Kidney epithelial cell (primary cell): ENCODE data around the gene VTI1A. TPM values are rescaled to one million over a fixed set of nuclear protein-coding genes. Genes with fewer than 3 reads are reported as not detected.
"Not testable (repeated sequence)": the region's sequence is repeated elsewhere in the genome, so short reads cannot be mapped to it uniquely, and the experiment has no call there.

Experiments
- DNase-seq: peaks from one replicate; pipeline ENCODE4 v3.0.0-alpha.2; 2010; ENCODE audit warnings: low read depth
- H3K27me3 ChIP-seq: 2 replicates; pipeline ENCODE4 v1.6.0; 2011; ENCODE audit warnings: low read length; ENCODE audit not compliant: control insufficient read depth, insufficient read depth
- H3K36me3 ChIP-seq: 2 replicates; pipeline ENCODE4 v1.5.1; 2011; ENCODE audit warnings: low read length; ENCODE audit not compliant: control insufficient read depth, insufficient read depth
- H3K4me3 ChIP-seq: 2 replicates; pipeline ENCODE4 v1.5.1; 2011; ENCODE audit warnings: low read depth, mild to moderate bottlenecking, control low read depth, low read length
- CTCF ChIP-seq: IDR thresholded peaks from 2 replicates; pipeline ENCODE4 v1.5.1; 2011; ENCODE audit warnings: mild to moderate bottlenecking, moderate library complexity, low read length, control low read depth, inconsistent platforms; ENCODE audit not compliant: insufficient read depth, poor library complexity, severe bottlenecking
- total RNA-seq: library from RNA; depleted of rRNA; stranded (reverse); fragments of >200 nt; gene quantifications from 2 replicates; pipeline ENCODE4 v1.2.3, GENCODE V29; 2015

The VTI1A gene
- total RNA-seq, 1 donor from 2014 or later, result 45.7 TPM

GRCh38 chr10:112539340-112539739 is 92.3 kb downstream of the VTI1A start:
- no peak for TF ChIP-seq CTCF
- Histone ChIP-seq H3K4me3 (no peak overlapping the region), H3K27me3 (no peaks in the 10 kb centered on the region), H3K36me3 (no peaks in the 10 kb centered on the region)
- DNase-seq, result no peak

GRCh38 chr10:112542823-112543222 is 95.8 kb downstream of the VTI1A start:
- not testable (repeated sequence) for H3K4me3 ChIP-seq, H3K27me3 ChIP-seq, DNase-seq, H3K36me3 ChIP-seq

DNA sequence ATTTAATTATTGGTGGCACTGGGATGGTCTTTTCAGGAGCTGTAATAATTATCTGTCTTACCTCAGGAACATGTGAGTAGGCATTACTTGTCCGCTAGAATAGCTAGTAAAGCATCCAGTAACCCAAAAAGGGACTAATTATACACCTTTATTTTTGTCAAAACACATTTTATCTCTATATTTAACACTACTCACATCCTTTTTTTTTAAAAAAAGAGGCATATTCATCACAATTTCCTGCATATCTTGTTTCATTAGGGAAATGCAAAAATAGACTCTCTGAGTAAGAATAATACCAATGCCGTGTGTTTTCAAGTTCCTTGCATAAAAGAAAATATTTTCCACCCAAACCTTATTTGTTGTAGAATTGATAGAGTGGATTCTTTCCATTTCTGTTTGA is 99.5 kb downstream of the VTI1A start:
- Histone ChIP-seq H3K27me3 (no peaks in the 10 kb centered on the region), H3K4me3 (no peak overlapping the region), H3K36me3 (no peaks in the 10 kb centered on the region)
- no peak for DNase-seq
- TF ChIP-seq CTCF, result no peak

- Histone ChIP-seq H3K27me3 (no peaks in the 10 kb centered on the region), H3K36me3 (no peaks in the 10 kb centered on the region), H3K4me3 (no peak overlapping the region)
- DNase-seq, result no peak
- no peak for TF ChIP-seq CTCF
Measured at GRCh38 chr10:112548535-112549276, 101.7 kb downstream of the VTI1A start.

- no peaks in the 10 kb centered on the region for H3K27me3 ChIP-seq
- no peak for TF ChIP-seq CTCF
- no peak for DNase-seq
- no peak overlapping the region for H3K4me3 ChIP-seq
- no peaks in the 10 kb centered on the region for H3K36me3 ChIP-seq
Measured at GRCh38 chr10:112552593-112553110, 105.6 kb downstream of the VTI1A start.

DNA sequence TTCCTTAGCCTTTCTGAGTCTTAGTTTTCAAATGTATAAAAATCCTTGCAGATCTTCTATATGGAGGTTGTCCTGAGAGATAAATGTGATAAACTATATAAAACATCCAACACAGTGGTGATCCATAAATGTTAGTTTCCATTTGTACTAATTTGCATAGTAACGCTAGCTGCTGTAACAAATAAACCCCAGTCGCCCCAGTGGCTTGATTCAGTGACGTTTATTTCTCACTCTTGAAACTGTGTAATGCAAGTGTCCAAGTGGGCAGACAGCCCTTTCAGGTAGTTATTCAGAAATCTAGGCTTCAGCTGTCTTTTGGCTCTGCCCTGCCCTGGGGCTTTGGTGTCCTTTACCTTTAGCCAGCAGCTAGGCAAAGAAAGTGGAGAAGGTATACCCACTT is 106.3 kb downstream of the VTI1A start:
- no peaks in the 10 kb centered on the region for H3K27me3 ChIP-seq
- DNase-seq, result no peak
- TF ChIP-seq CTCF, result no peak
- no peaks in the 10 kb centered on the region for H3K36me3 ChIP-seq
- no peak overlapping the region for H3K4me3 ChIP-seq
